ENCODE data around the gene DPP9.

DNA sequence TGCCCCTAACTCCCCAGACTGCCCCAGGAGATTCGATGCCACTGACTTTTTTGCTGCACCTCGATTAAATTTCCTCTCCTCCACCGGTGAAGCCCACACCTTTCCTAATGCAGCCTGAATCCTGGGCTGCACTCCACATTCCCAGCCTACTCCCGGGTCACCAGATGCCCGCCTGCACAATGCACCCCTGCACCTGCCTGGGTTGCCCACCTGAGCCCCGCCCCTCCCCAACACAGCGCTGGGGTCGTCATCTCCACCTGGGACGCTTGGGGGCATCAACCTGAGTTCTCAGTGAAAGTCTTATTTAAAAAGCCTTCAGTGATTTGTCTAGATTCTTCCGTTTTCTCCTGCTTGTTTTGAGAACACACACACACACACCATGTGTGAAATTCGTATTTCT lies 24.5 kb upstream of the DPP9 start:
- 0 out of 2 replicates have a peak, but pooled peaks have one; percentile 15 for TF ChIP-seq CTCF (conservative IDR thresholded peaks at IDR 0.05; ENCODE audit: low read length)
- no peak for TF ChIP-seq EZH2phosphoT487 (IDR thresholded peaks at IDR 0.05; ENCODE audit: borderline replicate concordance, low read depth, low read length)

Data from OCI-LY7 (cell line).